GM21528 (cell line): Measurements from ENCODE around the gene METTL26.

Experiments used
- ATAC-seq: cut with Tn5 transposase; IDR thresholded peaks from one replicate; pipeline ENCODE4 v1.9.1; 2021; ENCODE audit warnings: mild to moderate bottlenecking, moderate library complexity; ENCODE audit not compliant: unreplicated experiment, low FRiP score

The METTL26 gene

GRCh38 chr16:627454-628239 lies 8.5 kb downstream of the METTL26 start:
- no peak for ATAC-seq

GRCh38 chr16:626787-627453 lies 9.2 kb downstream of the METTL26 start:
- no peak for ATAC-seq

- no peak for ATAC-seq
Measured at GRCh38 chr16:625977-626765, 9.9 kb downstream of the METTL26 start.

GRCh38 chr16:625117-625976 lies 10.8 kb downstream of the METTL26 start:
- no peak for ATAC-seq

- no peak for ATAC-seq
Measured at GRCh38 chr16:624526-625070, 11.5 kb downstream of the METTL26 start.

GRCh38 chr16:622920-623280 lies 13.2 kb downstream of the METTL26 start:
- no peak for ATAC-seq

- ATAC-seq: no peak
Measured at GRCh38 chr16:621526-622105, 14.5 kb downstream of the METTL26 start.

GRCh38 chr16:620700-621525 lies 15.2 kb downstream of the METTL26 start:
- no peak for ATAC-seq

GRCh38 chr16:619476-620100 lies 16.5 kb downstream of the METTL26 start:
- no peak for ATAC-seq

GRCh38 chr16:617855-618254 lies 18.2 kb downstream of the METTL26 start:
- no peak for ATAC-seq

- ATAC-seq: no peak
Measured at GRCh38 chr16:616733-617586, 19.1 kb downstream of the METTL26 start.

GRCh38 chr16:615122-615521 lies 21.0 kb downstream of the METTL26 start:
- no peak for ATAC-seq

- ATAC-seq: no peak
Measured at GRCh38 chr16:610513-611381, 25.4 kb downstream of the METTL26 start.

GRCh38 chr16:609984-610383 lies 26.1 kb downstream of the METTL26 start:
- no peak for ATAC-seq

- no peak for ATAC-seq
Measured at GRCh38 chr16:609316-609715, 26.8 kb downstream of the METTL26 start.

GRCh38 chr16:608019-608418 lies 28.1 kb downstream of the METTL26 start:
- no peak for ATAC-seq
